Natural killer cell (primary cell): ENCODE data around the gene PRKCQ. TPM values are rescaled to one million over a fixed set of nuclear protein-coding genes. Genes with fewer than 3 reads are reported as not detected.

Source experiments
- ATAC-seq, 3 donors: fragments of 150-1000 bp in 2 of 3; fragments of 200-7000 bp in 1 of 3; cut with Tn5 transposase; 1 replicate in 1 of 3; 2 replicates in 2 of 3; pipeline ENCODE4 v1.10.0; 2021; ENCODE audit warnings: mild to moderate bottlenecking in 2 of 3, moderate library complexity in 2 of 3
- DNase-seq, 2 donors: peaks; one replicate each; pipeline versions ENCODE4 v3.0.0 to v3.0.0-alpha.2; 2013 to 2021; ENCODE audit warnings: mixed read lengths in 1 of 2
- H3K27ac ChIP-seq: one replicate; pipeline ENCODE4 v1.5.1; 2013; ENCODE audit warnings: mild to moderate bottlenecking, low read length
- H3K27me3 ChIP-seq: one replicate; pipeline ENCODE4 v1.6.1; 2013; ENCODE audit warnings: low read length; ENCODE audit not compliant: control insufficient read depth, insufficient read depth
- H3K36me3 ChIP-seq: one replicate; pipeline ENCODE4 v1.6.1; 2013; ENCODE audit warnings: low read length; ENCODE audit not compliant: control insufficient read depth, insufficient read depth
- H3K4me1 ChIP-seq: one replicate; pipeline ENCODE4 v1.6.1; 2013; ENCODE audit warnings: low read length; ENCODE audit not compliant: control insufficient read depth, insufficient read depth
- H3K4me3 ChIP-seq: one replicate; pipeline ENCODE4 v1.5.1; 2013; ENCODE audit warnings: low read length
- H3K9me3 ChIP-seq: one replicate; pipeline ENCODE4 v1.6.1; 2013; ENCODE audit warnings: low read length; ENCODE audit not compliant: control insufficient read depth, insufficient read depth
- H3K27ac Mint-ChIP-seq, 2 donors: one replicate each; pipeline ENCODE4 v1.8.0; 2022; ENCODE audit warnings: mild to moderate bottlenecking in 2 of 2, mixed read lengths in 2 of 2, moderate library complexity in 1 of 2
- H3K27me3 Mint-ChIP-seq, 2 donors: one replicate each; pipeline ENCODE4 v1.8.0; 2022; ENCODE audit warnings: low read depth in 2 of 2, mixed read lengths in 2 of 2
- H3K36me3 Mint-ChIP-seq: one replicate; pipeline ENCODE4 v1.8.0; 2022; ENCODE audit warnings: mixed read lengths
- H3K4me1 Mint-ChIP-seq, 2 donors: one replicate each; pipeline ENCODE4 v1.8.0; 2022; ENCODE audit warnings: mixed read lengths in 2 of 2
- H3K4me3 Mint-ChIP-seq: one replicate; pipeline ENCODE4 v1.8.0; 2022; ENCODE audit warnings: mild to moderate bottlenecking, moderate library complexity, mixed read lengths
- H3K9me3 Mint-ChIP-seq, 2 donors: one replicate each; pipeline ENCODE4 v1.8.0; 2022; ENCODE audit warnings: mixed read lengths in 2 of 2
- CTCF ChIP-seq: fragments of 200-600 bp; IDR thresholded peaks from one replicate; pipeline ENCODE4 v1.8.0; 2022; ENCODE audit warnings: antibody characterized with exemption
- WGBS: methylation state at CpG from one replicate; pipeline ENCODE4 v1.1.7; 2013; ENCODE audit warnings: missing lambda C conversion rate; ENCODE audit not compliant: insufficient coverage; 5-methylcytosine and 5-hydroxymethylcytosine counted together
- intact Hi-C: fragments of 100-400 bp; cut with micrococcal nuclease; formaldehyde crosslinking; loops from one replicate; pipeline ENCODE4 v1.14.2; 2022
- total RNA-seq, 4 donors: library from RNA; stranded (reverse); fragments of 120-200 nt in 1 of 4; gene quantifications; one replicate each; pipeline versions ENCODE4 v1.2.3 to v1.2.4, GENCODE V29; 2013 to 2022

The PRKCQ gene
- total RNA-seq, 3 donors from 2014 or later (not counting 1 experiment from before 2014, with no cell fraction given), result 46.5 to 69.5 (median 61.3) TPM

GRCh38 chr10:6487920-6488319, 92.2 kb downstream of the PRKCQ start:
- no peak for TF ChIP-seq CTCF
- H3K36me3 ChIP-seq, result peaks cover 74% of the 10 kb centered on the region
- no peaks in the 10 kb centered on the region for H3K27me3 ChIP-seq
- Mint-ChIP-seq H3K27ac (no peak overlapping the region), H3K27me3 (no peaks in the 10 kb centered on the region), H3K4me1 (peaks cover 21 to 27% of the 10 kb centered on the region in 2 donors), H3K36me3 (peaks cover 22% of the 10 kb centered on the region), H3K4me3 (no peak overlapping the region), H3K9me3 (no peaks in the 10 kb centered on the region)
- no peak for ATAC-seq
- DNase-seq, result no peak
- intact Hi-C loops, result no loop called here
- WGBS, result 53% methylated on average over 3 of the region's 5 CpGs
- H3K4me1 ChIP-seq, result peaks cover 51% of the 10 kb centered on the region
- no peak overlapping the region for H3K27ac ChIP-seq
- H3K4me3 ChIP-seq, result no peak overlapping the region
- no peaks in the 10 kb centered on the region for H3K9me3 ChIP-seq

GRCh38 chr10:6486309-6486708, 93.8 kb downstream of the PRKCQ start:
- peaks cover 30% of the 10 kb centered on the region for H3K36me3 Mint-ChIP-seq
- ATAC-seq, result no peak
- no peak for TF ChIP-seq CTCF
- DNase-seq, result no peak
- peaks cover 46% of the 10 kb centered on the region for H3K4me1 ChIP-seq
- intact Hi-C loops, result no loop called here
- H3K4me3 Mint-ChIP-seq, result no peak overlapping the region
- no peaks in the 10 kb centered on the region for H3K27me3 Mint-ChIP-seq
- peaks cover 80% of the 10 kb centered on the region for H3K36me3 ChIP-seq
- H3K9me3 ChIP-seq, result no peaks in the 10 kb centered on the region
- peak overlapping the region; percentile 76 to 93 for H3K27ac Mint-ChIP-seq
- H3K27ac ChIP-seq, result no peak overlapping the region
- H3K4me1 Mint-ChIP-seq, result peaks cover 37 to 43% of the 10 kb centered on the region in 2 donors
- H3K27me3 ChIP-seq, result no peaks in the 10 kb centered on the region
- no peak overlapping the region for H3K4me3 ChIP-seq
- no peaks in the 10 kb centered on the region for H3K9me3 Mint-ChIP-seq
- 95% methylated on average over 6 of the region's 6 CpGs for WGBS

- WGBS, result 61% methylated on average over 5 of the region's 9 CpGs
- ATAC-seq, result peak; percentile 83 to 84 (median 84)
These were observed 97.2 kb downstream of the PRKCQ start for GRCh38 chr10:6482737-6483357.

More at GRCh38 chr10:6482737-6483357, 97.2 kb downstream of the PRKCQ start:
- peaks cover 84% of the 10 kb centered on the region for H3K36me3 ChIP-seq
- H3K27ac ChIP-seq, result peak overlapping the region; percentile 85
- Mint-ChIP-seq H3K4me3 (peak overlapping the region; percentile 76), H3K4me1 (peaks cover 42 to 54% of the 10 kb centered on the region in 2 donors), H3K27ac (peak overlapping the region; percentile 90 to 93), H3K27me3 (no peaks in the 10 kb centered on the region), H3K9me3 (no peaks in the 10 kb centered on the region), H3K36me3 (peaks cover 48% of the 10 kb centered on the region)
- no peaks in the 10 kb centered on the region for H3K27me3 ChIP-seq
- peaks cover 28% of the 10 kb centered on the region for H3K4me1 ChIP-seq
- intact Hi-C loops, result loop anchor here (1.0 kb wide), 2 partner anchors 9 to 10 kb away; no protein-coding TSS in a partner anchor
- DNase-seq, result peak in 1 of 2 donors; percentile 61
- no peaks in the 10 kb centered on the region for H3K9me3 ChIP-seq
- H3K4me3 ChIP-seq, result no peak overlapping the region
- no peak for TF ChIP-seq CTCF
